Stimulated activated CD8-positive, alpha-beta memory T cell treated with anti-CD3 and anti-CD28 coated beads, Interleukin-4, amount 100 ng/mL, for 1 hour (primary cell): ENCODE measurements around the gene EDDM3A.
A peak's percentile ranks its signal among the peaks of the same experiment; 100 is the strongest.
"Not testable (repeated sequence)": the region's sequence is repeated elsewhere in the genome, so short reads cannot be mapped to it uniquely, and the experiment has no call there.

Experiments used
- DNase-seq, 2 donors: peaks; one replicate each; pipeline ENCODE4 v3.0.0-alpha.2; 2020; ENCODE audit warnings: low read depth in 2 of 2, low spot score in 1 of 2

EDDM3A gene

GRCh38 chr14:20732979-20733635 lies 12.6 kb upstream of the EDDM3A start:
- no peak for DNase-seq

DNA sequence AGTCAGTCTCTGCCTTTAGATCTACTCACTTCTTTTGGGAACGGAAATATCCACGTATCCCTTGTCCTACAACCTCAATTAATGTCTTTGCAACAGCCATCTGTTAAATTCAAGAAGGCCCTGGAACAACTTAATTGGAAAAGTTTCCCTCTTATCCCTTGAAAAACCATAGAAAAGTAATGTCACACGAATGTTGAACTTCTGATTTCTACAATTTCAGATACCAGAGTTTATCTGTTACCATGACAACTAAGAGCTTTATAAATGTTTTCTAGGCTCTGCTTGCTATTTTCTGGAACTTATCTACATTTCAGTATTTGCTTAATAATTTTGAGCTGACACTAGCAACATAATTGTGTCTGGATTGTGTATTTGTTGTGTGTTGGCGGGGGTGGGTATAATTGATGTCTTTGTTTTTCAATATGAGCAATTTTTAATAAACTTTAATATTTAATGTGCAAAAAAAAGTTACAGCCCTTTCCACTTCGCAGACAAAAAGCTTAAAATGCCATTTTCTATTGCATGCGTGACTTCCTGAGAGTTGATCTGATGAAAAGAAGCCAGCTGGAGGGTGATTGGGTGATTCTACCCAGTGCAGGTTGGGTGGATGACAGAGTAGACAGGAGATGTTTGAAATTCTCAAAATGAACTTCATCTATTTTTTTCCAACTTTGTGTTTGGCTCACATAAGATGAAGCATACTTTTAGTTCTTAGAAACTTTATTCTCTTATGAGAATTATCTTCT lies 11.8 kb upstream of the EDDM3A start:
- no peak for DNase-seq

GRCh38 chr14:20734430-20734806 lies 11.3 kb upstream of the EDDM3A start:
- no peak for DNase-seq

- DNase-seq, result not testable (repeated sequence)
Observed at GRCh38 chr14:20738292-20738691, 7.4 kb upstream of the EDDM3A start.

DNA sequence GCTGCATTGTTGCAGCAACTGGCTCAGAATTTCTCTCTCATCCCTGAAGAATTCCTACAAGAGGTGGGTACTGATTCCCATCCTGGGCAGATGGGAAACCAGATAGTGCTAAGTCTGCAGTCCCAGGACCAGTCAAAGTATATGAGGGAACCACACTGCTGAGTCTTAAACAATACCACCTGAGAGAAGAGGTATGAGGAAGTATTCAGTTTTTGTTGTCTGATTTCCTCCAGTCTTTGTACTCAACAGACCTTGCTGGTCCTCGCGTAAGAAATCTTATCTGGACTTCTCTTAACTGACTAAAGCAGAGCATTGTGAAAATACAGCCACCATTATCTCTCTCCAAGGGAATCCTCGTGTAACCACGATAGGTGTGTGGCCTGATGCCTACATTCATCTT lies 3.6 kb upstream of the EDDM3A start:
- DNase-seq, result no peak

DNA sequence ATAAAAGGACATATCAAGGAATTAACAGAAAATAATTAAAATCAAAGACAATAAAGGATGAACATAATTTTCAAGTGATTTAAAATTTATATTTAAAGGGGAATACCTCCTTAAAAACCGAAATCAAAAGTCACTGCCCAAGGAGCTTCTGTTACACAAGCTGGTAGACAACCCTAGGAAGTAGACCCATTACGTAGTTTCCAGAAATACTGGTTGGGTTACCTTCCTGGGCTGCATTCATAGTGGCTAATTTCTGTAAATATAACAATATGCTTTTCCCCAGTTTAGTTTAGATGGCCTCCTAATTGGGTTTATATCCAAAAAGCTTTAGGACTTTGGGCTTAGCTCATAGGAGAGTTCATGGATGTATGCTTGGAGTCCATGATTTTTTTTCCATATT lies 2.1 kb upstream of the EDDM3A start:
- DNase-seq, result no peak

- no peak for DNase-seq
Observed at GRCh38 chr14:20746566-20746965, 879 bp downstream of the EDDM3A start.

DNA sequence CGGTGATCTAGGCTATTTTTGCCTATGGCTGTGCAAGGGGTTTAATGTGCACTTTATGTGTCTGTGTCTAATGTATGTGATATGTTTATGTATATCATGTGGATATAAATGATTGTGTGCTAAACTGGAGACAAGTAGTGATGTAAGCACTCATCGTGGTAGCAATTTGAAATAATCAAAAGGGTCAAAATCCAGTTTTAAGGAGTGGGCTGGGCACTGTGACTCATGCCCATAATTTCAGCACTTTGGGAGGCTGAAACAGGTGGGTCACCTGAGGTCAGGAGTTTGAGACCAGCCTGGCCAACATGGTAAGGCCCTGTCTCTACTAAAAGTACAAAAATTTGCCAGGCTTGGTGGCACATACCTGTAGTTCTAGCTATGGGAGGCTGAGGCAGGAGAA lies 2.8 kb downstream of the EDDM3A start:
- no peak for DNase-seq

- DNase-seq, result no peak
Observed at GRCh38 chr14:20750194-20750593, 4.5 kb downstream of the EDDM3A start.

GRCh38 chr14:20751963-20752562 lies 6.4 kb downstream of the EDDM3A start:
- no peak for DNase-seq

DNA sequence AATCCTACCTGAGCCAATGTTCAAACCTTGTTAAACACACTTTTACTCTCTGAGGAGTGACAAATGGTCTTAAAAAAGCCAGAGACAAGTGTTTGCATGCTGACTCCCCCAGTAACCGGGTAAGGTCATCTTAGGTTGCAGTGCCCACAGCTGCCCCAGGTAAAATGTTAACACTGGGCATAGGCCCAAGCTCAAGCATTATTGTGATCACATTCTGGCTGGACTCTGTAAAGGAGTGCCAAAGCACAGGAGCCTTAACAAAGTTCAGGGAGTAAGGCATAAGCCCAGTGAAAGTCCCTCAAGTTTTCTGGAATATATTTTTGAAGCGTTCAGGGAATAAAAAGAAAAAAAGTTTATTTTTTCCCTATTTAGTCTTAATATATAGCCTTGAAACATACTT lies 8.6 kb downstream of the EDDM3A start:
- no peak for DNase-seq

DNA sequence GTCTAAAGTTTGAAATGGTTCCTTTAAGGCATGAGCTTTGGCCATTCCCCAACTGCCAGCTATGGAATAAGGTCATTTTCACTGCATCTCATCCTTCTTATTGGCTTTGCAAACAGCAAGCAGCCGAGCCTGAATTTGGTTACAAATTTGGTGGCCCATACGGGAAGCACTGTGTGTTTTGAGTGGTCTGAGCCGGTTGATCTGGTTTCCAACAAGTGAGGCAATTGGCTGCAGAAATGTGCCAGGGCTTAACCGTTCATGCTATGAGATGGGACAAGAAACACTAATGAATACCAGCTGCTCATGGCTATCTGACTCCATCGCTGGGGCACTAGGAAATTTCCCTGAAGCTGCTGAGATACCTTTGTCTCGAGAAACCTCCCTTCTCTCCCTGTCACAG lies 9.3 kb downstream of the EDDM3A start:
- DNase-seq, result no peak

GRCh38 chr14:20757965-20758364 lies 12.3 kb downstream of the EDDM3A start:
- peak in 1 of 2 donors; percentile 3 for DNase-seq

DNA sequence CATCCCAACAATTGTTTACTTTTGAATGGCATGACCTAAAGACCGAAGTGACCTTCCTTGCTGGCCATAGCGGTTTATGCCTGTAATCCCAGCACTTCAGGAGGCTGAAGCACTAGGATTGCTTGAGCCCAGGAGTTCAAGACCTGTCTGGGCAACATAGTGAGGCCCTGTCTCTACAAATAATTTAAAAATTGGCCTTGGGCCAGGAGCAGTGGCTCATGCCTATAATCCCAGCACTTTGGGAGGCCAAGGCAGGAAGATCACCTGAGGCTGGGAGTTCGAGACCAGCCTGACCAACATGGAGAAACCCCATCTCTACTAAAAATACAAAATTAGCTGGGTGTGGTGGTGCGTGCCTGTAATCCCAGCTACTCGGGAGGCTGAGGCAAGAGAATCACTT lies 13.8 kb downstream of the EDDM3A start:
- not testable (repeated sequence) for DNase-seq

DNA sequence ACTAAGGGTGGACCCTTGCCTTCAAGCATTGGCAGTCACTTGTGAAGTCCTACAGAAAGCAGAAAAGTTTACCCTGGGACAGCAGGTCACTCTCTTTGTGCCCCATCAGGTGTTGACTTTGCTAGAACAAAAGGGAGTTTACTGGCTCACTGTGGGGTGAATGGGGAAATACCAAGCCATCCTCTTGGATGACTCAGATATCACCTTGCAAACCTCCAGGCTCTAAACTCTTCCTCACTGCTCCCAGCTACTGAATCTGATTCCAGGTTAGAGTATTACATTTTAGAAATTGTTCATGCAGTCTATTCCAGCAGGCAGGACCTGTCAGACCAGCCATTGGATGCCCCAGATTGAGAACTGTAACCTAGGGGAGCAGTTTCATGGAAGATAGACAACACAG lies 15.3 kb downstream of the EDDM3A start:
- no peak for DNase-seq

DNA sequence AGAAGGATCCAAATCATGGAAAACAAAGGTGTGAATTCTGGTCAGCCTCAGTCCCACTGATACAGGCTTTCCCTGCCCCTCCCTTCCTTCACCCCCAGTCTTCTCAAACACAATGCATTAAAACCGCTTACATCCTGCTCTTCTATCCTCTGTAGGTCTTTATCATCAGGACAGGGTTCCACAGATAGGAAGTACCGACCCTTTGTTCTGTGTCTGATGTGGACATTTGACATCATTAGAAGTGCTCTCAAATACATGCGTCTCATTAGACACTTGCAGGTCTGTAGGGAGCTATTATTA lies 22.9 kb downstream of the EDDM3A start:
- no peak for DNase-seq

DNA sequence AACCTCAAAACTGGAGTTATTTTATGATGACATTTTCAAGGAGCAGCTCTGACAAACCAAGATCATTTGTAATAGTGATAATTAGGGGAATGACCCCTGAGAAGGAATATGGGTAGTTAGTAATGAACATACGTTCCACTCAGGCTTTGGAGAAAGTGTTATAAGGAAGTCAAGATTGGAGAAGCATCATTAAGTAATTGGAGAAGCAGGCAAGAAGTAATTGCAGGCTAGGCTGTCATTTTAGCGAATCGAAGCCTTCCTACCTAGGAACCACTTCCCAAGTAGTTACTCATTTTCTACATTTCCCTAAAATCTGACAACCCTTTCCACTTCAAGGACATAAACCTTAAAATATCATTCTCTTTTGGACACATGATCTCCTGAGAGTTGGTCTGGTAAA lies 23.7 kb downstream of the EDDM3A start:
- no peak for DNase-seq

DNA sequence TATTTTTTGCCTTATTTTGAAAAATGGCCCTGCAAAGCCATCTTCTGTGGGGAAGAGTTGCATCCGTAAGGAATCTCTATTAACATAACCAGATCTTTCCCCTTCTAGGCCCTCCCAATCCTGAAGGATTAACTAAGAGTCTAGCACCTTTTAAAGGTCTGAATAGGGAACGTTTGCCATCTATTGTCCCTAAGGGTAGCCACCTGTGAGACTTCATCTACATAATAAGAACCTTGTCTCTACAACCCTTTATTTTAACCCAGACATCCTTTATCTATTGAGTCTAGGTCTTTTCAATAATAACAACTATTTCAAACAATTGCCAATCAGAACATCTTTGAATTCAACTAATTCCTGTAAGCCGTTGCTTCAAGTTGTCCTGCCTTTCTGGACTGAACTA lies 27.0 kb downstream of the EDDM3A start:
- DNase-seq, result no peak

DNA sequence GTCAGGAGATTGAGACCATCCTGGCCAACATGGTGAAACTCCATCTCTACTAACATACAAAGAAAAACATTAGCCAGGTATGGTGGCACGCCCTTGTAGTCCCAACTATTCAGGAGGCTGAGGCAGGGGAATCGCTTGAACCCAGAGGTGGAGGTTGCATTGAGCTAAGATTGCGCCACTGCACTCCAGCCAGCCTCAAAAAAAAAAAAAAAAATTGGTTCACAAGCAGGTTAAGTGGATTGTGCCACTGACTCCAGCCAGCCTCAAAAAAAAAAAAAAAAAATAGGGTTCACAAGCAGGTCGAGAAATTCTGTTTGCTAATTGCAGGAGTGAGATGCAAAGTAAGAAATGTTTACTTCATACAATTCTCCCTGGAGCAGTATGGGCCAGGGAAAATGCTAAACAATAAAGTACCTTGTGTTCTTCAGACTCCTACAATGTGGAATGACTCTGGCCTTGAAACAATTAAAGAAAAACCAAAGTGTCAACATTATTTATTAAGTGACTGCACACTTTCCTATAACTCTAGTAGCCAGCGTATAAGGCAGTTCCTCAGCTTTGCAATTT lies 28.7 kb downstream of the EDDM3A start:
- DNase-seq, result no peak

DNA sequence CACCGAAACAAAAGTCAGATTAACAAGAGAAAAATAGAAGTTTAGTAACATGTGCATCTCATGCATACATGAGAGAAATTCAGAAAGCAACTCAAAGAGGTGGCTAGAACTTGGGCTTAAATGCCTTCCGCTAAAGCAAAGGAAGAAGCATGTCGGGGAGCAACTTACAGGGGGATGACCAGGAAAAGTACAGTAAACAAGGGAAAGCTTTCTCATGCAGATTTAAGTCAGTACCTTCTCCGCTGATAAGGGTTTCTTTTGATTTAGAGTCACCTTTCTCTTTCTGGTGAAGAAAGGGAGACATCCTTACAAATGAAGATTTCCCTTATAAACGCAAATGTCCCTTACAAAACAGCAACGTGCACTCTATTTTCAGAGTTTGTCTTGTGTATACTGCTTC lies 29.4 kb downstream of the EDDM3A start:
- no peak for DNase-seq

GRCh38 chr14:20775901-20776300 lies 30.2 kb downstream of the EDDM3A start:
- DNase-seq, result no peak

DNA sequence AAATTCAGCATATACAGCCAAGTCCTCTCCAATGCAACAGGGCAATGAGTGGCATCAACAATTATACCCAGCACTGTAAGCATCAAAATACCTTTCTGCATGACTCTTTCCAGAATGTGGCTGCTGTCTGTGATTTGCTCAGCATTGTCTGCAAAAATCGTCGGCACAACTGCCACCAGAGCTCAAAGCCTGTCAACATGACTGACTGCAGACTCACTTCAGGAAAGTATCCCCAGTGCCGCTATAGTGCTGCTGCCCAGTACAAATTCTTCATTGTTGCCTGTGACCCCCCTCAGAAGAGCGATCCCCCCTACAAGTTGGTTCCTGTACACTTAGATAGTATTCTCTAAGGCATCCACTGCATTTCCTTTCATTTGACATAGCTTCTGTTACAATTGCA lies 36.1 kb downstream of the EDDM3A start:
- DNase-seq, result no peak
